HCT116 (cell line): ENCODE data around the gene KCND2.

Experiments used
- CEBPB ChIP-seq: IDR thresholded peaks from 2 replicates; pipeline ENCODE4 v1.6.1; 2012; ENCODE audit warnings: low read depth
- CTCF ChIP-seq, 3 experiments: fragments of 200-600 bp in 1 of 3; sonication (generic) in 1 of 3; IDR thresholded peaks in 2 of 3; conservative IDR thresholded peaks in 1 of 3; 2 replicates each; pipeline ENCODE4 v1.5.1; 2012 to 2017; ENCODE audit warnings: low read depth in 2 of 3, low read length in 2 of 3, antibody characterized with exemption in 1 of 3, borderline replicate concordance in 1 of 3, control low read depth in 1 of 3, mild to moderate bottlenecking in 1 of 3, mixed read lengths in 1 of 3, mixed run types in 1 of 3, moderate library complexity in 1 of 3; ENCODE audit not compliant: insufficient read depth in 1 of 3
- EZH2 ChIP-seq: fragments of 200-600 bp; sonication (generic); IDR thresholded peaks from 2 replicates; pipeline ENCODE4 v1.6.1; 2017; ENCODE audit warnings: antibody characterized with exemption, mixed run types
- FOSL1 ChIP-seq: IDR thresholded peaks from 2 replicates; pipeline ENCODE4 v1.6.1; 2012; ENCODE audit warnings: low read depth
- POLR2A ChIP-seq: IDR thresholded peaks from 2 replicates; pipeline ENCODE4 v1.7.0; 2011; ENCODE audit warnings: borderline replicate concordance; ENCODE audit not compliant: insufficient read depth, insufficient read length; ENCODE audit errors: extremely low read depth
- POLR2AphosphoS5 ChIP-seq: IDR thresholded peaks from 2 replicates; pipeline ENCODE4 v1.6.1; 2011; ENCODE audit warnings: mild to moderate bottlenecking, low read depth, low read length, moderate library complexity
- SP1 ChIP-seq: IDR thresholded peaks from 2 replicates; pipeline ENCODE4 v1.6.1; 2012; ENCODE audit warnings: low read depth

- TF ChIP-seq CTCF (IDR thresholded peaks at IDR 0.05 in 2 of 3, conservative IDR thresholded peaks at IDR 0.05 in 1 of 3; ENCODE audit: borderline replicate concordance in 1 of 3, insufficient read depth in 1 of 3, low read depth in 2 of 3, low read length in 2 of 3) (no peak), SP1 (no peak), POLR2A (no peak), POLR2AphosphoS5 (no peak), EZH2 (no peak), CEBPB (no peak), FOSL1 (no peak)
These were observed 121.6 kb downstream of the KCND2 start for GRCh38 chr7:120394595-120394994.
